ENCODE results near the gene ATG10. TPM values are rescaled to one million over a fixed set of nuclear protein-coding genes. Genes with fewer than 3 reads are reported as not detected.
"Not testable (repeated sequence)": the region's sequence is repeated elsewhere in the genome, so short reads cannot be mapped to it uniquely, and the experiment has no call there.

The ATG10 gene
- total RNA-seq, 1 donor from 2014 or later = 14.8 TPM

DNA sequence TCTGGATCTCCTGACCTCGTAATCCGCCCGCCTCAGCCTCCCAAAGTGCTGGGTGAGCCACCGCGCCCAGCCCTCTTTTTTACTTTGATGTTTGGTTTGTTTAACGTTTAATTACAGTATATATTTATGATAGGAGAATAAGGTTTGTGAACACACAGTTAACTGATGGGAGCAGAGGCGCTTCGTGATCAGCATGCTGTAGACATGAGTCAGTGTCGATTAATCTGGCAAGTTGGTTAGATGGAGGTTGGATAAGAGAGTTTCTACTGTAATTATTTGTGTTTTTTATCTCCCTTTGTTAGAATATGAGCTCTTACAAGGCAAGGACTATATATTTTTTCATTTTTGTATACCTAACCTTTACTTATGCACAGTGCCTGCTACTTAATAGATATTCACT is 14.3 kb downstream of the ATG10 start:
- TF ChIP-seq, protein P1, sequence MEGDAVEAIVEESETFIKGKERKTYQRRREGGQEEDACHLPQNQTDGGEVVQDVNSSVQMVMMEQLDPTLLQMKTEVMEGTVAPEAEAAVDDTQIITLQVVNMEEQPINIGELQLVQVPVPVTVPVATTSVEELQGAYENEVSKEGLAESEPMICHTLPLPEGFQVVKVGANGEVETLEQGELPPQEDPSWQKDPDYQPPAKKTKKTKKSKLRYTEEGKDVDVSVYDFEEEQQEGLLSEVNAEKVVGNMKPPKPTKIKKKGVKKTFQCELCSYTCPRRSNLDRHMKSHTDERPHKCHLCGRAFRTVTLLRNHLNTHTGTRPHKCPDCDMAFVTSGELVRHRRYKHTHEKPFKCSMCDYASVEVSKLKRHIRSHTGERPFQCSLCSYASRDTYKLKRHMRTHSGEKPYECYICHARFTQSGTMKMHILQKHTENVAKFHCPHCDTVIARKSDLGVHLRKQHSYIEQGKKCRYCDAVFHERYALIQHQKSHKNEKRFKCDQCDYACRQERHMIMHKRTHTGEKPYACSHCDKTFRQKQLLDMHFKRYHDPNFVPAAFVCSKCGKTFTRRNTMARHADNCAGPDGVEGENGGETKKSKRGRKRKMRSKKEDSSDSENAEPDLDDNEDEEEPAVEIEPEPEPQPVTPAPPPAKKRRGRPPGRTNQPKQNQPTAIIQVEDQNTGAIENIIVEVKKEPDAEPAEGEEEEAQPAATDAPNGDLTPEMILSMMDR (IDR thresholded peaks at IDR 0.05; ENCODE audit: unreplicated experiment) = no peak
- peaks cover 2% of the 10 kb centered on the region for H3K4me1 Mint-ChIP-seq
- DNase-seq (ENCODE audit: low spot score in 2 of 2, unreplicated experiment in 2 of 2) = no peak
- H3K36me3 Mint-ChIP-seq = peaks cover 40% of the 10 kb centered on the region
- H3K9me3 Mint-ChIP-seq = peaks cover 10% of the 10 kb centered on the region
- no peaks in the 10 kb centered on the region for H3K27me3 Mint-ChIP-seq (ENCODE audit: low read depth)
- no peak overlapping the region for H3K27ac Mint-ChIP-seq
- H3K4me3 Mint-ChIP-seq = no peak overlapping the region

DNA sequence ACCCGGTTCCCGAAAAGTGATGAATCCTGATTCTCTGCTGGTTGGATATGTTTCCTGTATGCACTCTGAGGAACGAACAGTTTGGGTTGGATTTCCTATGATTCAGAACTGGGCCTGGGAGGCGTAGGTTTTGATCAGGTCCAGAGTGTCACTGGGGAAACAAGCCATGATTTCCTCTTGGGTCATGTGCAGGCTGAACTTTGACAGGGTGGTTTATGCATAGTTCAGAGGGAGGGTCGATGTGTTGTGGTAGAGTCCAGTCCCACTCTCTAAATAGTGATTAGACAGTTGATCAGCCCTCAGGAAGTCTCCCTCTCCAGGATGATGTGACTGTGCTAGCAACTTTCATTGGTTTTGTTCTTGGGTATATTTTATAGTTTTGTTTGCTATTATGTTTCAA is 17.4 kb downstream of the ATG10 start:
- Mint-ChIP-seq H3K4me1 (no peaks in the 10 kb centered on the region), H3K9me3 (peaks cover 8% of the 10 kb centered on the region), H3K27me3 (ENCODE audit: low read depth) (no peaks in the 10 kb centered on the region), H3K27ac (no peak overlapping the region), H3K36me3 (peaks cover 29% of the 10 kb centered on the region), H3K4me3 (no peak overlapping the region)
- DNase-seq (ENCODE audit: low spot score in 2 of 2, unreplicated experiment in 2 of 2) = no peak
- TF ChIP-seq, protein P1 (IDR thresholded peaks at IDR 0.05; ENCODE audit: unreplicated experiment) = no peak

DNA sequence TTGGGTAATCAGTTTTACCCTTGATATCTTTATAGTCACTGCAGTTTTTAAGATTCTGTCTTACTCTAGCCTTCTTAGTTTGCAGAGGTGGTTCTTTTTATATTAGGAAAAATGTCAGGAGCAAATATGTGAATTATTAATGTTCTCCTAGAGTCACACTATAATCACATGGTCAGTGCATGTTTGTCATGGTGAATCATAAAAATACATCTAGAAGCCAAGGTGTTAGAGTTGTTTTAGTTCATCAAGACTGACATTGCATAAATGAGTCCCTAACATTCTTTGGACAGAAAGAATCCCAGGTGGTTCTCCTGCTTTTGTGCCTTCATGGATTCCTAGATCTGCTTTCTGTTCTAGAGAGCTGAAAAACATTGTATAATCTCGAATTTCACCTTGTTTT is 22.9 kb downstream of the ATG10 start:
- Mint-ChIP-seq H3K4me1 (no peaks in the 10 kb centered on the region), H3K27ac (no peak overlapping the region), H3K9me3 (peaks cover 31% of the 10 kb centered on the region), H3K27me3 (ENCODE audit: low read depth) (no peaks in the 10 kb centered on the region), H3K4me3 (no peak overlapping the region), H3K36me3 (peaks cover 51% of the 10 kb centered on the region)
- TF ChIP-seq, protein P1 (IDR thresholded peaks at IDR 0.05; ENCODE audit: unreplicated experiment) = no peak
- no peak for DNase-seq (ENCODE audit: low spot score in 2 of 2, unreplicated experiment in 2 of 2)

DNA sequence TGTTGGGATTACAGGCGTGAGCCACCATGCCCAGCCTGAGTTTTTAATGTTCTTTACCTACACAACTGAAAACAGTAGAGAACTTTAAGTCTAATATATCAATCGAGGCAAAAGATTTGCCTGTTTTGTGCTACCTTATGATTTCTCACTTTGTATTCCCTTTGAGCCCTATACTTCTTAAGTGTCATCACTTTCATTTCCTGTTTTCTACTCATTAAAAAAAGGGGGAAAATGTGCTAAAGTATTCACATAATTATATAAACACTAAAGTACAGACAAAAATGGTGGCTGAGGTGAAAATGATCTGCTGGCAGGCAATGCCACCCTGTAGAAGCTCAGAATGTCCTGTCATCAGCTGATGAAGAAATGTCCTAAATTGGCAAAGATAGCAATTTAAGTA is 23.6 kb downstream of the ATG10 start:
- Mint-ChIP-seq H3K27me3 (ENCODE audit: low read depth) (no peaks in the 10 kb centered on the region), H3K27ac (no peak overlapping the region)

DNA sequence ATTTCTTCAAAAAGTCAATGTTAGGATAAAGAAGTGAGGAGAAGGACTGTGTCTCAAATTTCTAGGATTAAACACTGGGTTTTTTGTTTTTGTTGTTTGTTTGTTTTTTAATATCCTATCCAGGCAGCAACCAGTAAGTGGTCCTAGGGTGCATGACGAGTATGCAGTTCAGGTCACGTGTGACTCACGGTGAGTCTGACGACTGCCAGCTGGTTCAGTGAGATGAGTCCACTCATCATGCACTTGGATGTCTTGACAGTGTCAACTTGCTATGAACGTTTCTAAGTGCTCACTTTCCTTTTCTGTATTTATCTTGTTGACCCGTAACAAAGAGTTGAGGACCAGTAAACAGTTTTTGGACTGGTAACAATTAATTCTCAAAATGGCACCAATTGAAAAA is 32.7 kb downstream of the ATG10 start:
- H3K27me3 Mint-ChIP-seq (ENCODE audit: low read depth) = no peaks in the 10 kb centered on the region
- no peak overlapping the region for H3K27ac Mint-ChIP-seq
- peaks cover 28% of the 10 kb centered on the region for H3K36me3 Mint-ChIP-seq
- peaks cover 3% of the 10 kb centered on the region for H3K4me1 Mint-ChIP-seq
- no peak overlapping the region for H3K4me3 Mint-ChIP-seq
- peaks cover 37% of the 10 kb centered on the region for H3K9me3 Mint-ChIP-seq
- TF ChIP-seq, protein P1 (IDR thresholded peaks at IDR 0.05; ENCODE audit: unreplicated experiment) = no peak
- DNase-seq (ENCODE audit: low spot score in 2 of 2, unreplicated experiment in 2 of 2) = no peak

More for the DNA sequence above, 23.6 kb downstream of the ATG10 start:
- peaks cover 39% of the 10 kb centered on the region for H3K9me3 Mint-ChIP-seq
- no peak overlapping the region for H3K4me3 Mint-ChIP-seq
- no peak for DNase-seq (ENCODE audit: low spot score in 2 of 2, unreplicated experiment in 2 of 2)
- peaks cover 56% of the 10 kb centered on the region for H3K36me3 Mint-ChIP-seq
- TF ChIP-seq, protein P1 (IDR thresholded peaks at IDR 0.05; ENCODE audit: unreplicated experiment) = no peak
- H3K4me1 Mint-ChIP-seq = no peaks in the 10 kb centered on the region

DNA sequence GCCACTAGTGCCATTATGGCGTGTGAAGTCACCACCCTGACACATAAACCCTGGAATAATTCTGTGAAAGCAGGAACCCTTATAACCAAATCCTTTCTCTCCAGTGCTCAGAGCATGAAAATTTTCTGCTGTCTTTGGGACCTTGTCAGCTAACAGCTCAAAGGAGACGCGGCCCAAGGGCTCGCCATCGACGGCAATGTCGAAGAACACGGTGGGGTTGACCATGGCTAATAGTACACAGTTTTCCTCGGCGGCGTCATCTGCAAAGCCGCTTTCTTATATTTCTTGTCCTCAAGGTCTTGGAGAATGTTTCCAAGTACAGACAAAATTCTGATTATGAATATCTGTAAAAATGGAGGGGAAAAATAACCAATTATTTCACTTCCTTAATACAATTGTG is 38.0 kb downstream of the ATG10 start:
- H3K4me3 Mint-ChIP-seq; H3K27me3 Mint-ChIP-seq (ENCODE audit: low read depth); H3K27ac Mint-ChIP-seq; DNase-seq (ENCODE audit: low spot score in 2 of 2, unreplicated experiment in 2 of 2); H3K4me1 Mint-ChIP-seq: not testable (repeated sequence)
- Mint-ChIP-seq H3K9me3 (peaks cover 14% of the 10 kb centered on the region), H3K36me3 (peaks cover 30% of the 10 kb centered on the region)

Measured in mesothelial cell of epicardium (in vitro differentiated cells).